Hematopoietic multipotent progenitor cell treated with erythropoietin and hydrocortisone succinate and interleukin-3 and kit ligand, for 8 days (in vitro differentiated cells): ENCODE results near the gene ZNF771.
A peak's percentile ranks its signal among the peaks of the same experiment; 100 is the strongest.

ENCODE experiments used
- DNase-seq: peaks from one replicate; pipeline ENCODE4 v3.0.0-alpha.2; 2015

The ZNF771 gene

GRCh38 chr16:30399435-30400186, 7.8 kb upstream of the ZNF771 start:
- DNase-seq: no peak

GRCh38 chr16:30401768-30402425, 5.5 kb upstream of the ZNF771 start:
- no peak for DNase-seq

DNA sequence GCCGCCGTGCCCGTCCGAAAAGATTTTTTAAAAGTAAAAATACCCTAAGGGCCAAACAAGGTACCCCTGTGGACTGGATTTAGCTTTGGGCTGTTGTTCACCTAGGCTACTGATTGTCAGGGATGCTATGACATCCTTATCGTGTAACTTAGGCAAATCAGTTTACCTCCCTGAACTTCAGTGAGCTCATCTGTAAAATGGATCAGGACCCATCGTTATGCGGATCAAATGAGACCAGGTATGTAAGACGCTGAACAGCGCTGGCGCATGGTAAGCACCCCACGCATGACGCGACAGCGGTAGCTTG, 658 bp upstream of the ZNF771 start:
- no peak for DNase-seq

DNA sequence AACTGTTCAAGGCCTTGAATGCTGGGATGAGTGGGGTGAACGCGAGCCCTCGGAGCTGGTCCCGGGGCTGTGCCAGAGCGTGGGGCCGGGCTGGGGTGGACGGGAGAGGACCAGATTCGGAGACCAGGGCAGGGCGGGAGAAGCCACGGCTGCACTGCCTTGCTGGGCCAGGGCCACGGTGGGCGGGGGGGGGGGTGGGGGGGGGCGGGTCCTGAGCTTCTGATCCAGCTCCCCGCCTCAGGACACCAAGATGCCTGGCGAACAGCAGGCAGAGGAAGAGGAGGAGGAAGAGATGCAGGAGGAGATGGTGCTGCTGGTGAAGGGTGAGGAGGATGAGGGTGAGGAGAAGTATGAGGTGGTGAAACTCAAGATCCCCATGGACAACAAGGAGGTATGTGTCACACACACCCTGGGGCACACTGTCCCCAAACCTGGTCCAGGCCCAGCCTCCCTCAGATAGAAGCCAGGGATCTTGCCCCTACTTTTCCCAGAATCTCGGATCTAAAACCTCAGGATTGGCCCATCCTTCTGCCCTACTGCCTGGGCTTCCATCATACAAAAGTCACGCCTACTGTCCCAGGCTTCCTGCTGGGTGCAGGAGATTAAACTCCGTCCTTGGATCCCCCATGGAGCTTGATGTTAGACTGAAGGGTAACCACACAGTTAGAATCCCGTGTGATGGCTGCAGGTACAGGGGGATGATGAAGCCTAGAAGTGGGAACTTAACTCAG, 563 bp downstream of the ZNF771 start:
- DNase-seq: no peak

GRCh38 chr16:30409125-30410060, 2.0 kb downstream of the ZNF771 start:
- DNase-seq: peak; percentile 92

DNA sequence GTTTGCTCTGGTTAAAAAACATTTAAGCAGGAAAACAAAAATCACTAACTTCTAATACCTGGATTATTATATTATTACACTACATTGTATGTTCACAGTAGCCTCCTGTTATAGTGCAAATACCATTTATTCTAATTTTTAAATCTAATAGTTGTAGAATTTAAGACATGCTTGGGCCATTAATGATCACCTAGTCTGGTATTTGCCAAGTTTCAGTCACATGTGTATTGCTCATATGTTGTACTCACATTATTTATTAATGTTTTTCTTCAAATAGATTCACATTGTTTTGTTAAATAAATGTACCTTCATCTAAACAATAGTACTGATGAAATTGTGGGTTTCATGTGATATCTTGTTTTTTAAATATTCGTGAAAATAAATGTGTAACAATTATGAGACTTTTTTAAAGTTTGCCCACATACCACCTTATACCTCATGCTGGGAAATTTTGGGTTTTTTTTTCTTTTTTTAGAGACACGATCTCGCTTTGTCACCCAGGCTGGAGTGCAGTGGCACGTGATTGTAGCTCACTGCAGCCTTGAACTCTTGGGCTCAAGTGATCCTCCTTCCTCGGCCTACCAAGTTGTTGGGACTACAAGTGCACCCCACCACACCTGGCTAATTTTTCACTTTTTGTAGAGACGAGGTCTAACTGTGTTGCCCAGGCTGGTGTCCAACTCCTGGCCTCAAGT, 5.9 kb downstream of the ZNF771 start:
- DNase-seq: no peak

DNA sequence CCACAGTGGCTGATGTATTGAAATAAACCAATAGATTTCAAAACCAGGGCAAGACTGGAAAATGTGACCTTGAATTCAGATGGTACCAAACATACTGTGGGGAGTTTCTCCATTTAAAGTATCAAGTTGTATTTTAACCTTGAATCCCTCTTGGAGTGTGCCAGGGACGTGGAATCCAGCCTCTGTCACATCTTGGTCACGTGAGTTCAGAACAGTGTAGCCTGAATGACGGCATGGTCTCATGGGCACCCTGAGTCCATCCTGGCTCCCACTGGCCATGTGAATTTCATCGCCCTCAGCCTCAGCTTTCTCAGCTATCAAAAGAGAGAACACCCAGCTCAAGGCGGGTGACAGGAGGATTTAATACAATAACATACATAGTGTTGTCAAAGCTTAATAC, 6.8 kb downstream of the ZNF771 start:
- DNase-seq: no peak

DNA sequence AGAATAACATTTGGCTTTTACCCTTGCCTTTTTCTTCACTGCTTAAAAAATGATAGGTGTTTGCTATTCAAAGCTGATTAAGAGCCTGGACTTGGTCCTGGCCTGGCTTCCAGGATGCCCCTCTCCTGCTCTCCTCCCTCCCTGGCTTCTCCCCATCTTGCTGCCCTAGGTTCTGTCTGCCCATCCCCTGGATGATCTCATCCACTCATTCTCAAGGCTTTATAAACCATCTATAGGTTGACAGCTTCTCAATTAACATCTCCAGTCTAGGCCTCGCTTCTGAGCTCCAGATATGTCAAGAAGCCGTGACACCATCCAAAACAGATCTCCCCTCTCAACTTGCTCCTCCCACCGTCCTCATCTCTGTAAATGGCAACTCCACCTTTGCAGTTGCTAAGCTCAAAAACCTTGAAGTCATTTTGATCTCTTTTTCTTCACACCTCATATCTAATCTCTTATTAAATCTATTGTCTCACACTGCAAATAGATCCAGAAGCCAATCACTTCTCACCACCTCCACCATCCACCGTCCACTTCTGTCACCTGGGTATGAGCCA, 8.7 kb downstream of the ZNF771 start:
- DNase-seq: no peak

DNA sequence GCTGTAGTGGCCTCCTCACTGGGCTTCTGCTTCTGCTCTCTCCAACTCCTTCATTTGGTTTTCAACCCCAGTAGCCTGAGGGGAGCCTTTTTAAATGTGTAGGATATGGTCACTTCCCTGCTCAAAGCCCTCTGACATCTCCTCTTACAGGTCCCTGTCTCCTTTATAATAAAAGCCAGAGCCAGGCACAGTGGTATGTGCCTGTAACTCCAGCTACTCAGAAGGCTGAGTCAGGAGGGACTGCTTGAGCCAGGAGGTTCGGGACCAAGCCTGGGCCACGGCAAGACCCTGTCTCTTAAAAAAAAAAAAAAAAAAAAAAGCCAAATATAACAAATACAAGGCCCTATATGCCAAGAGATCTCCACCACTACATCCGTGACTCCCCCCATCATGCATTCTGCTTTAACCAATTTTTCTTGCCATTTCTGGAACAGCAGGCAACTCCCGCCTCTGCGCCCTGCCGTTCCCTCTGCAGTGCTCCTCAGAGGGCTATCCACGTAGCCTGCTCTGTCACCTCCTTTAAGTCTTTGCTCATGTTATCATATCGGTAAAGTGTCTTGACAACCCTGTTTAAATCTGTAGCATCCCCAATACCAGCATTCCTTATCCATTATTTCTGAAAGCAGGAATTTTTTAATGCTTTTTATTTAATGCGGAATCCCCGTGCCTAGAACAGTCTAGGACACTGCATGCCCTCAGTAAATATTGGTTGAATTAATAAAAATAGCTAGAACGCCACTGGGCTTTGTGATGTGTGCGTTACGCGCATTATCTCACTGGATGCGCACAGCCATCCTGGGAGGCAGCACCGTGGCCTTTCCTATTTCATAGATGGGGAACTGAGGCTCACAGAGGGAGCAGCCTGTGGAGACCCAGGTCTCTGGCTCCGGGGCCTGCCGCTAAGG, 9.5 kb downstream of the ZNF771 start:
- no peak for DNase-seq

DNA sequence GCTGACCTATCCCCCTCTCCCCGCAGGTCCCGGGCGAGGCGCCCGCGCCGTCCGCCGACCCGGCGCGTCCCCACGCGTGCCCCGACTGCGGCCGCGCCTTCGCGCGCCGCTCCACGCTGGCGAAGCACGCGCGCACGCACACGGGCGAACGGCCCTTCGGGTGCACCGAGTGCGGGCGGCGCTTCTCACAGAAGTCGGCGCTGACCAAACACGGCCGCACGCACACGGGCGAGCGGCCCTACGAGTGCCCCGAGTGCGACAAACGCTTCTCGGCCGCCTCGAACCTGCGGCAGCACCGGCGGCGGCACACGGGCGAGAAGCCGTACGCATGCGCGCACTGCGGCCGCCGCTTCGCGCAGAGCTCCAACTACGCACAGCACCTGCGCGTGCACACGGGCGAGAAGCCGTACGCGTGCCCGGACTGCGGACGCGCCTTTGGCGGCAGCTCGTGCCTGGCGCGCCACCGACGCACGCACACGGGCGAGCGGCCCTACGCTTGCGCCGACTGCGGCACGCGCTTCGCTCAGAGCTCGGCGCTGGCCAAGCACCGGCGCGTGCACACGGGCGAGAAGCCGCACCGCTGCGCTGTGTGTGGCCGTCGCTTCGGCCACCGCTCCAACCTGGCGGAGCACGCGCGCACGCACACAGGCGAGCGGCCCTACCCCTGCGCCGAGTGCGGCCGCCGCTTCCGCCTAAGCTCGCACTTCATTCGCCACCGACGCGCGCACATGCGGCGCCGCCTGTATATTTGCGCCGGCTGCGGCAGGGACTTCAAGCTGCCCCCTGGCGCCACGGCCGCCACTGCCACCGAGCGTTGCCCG, 10.3 kb downstream of the ZNF771 start:
- peak; percentile 95 for DNase-seq

- peak; percentile 20 for DNase-seq
These were observed 11.2 kb downstream of the ZNF771 start for GRCh38 chr16:30418350-30419181.

DNA sequence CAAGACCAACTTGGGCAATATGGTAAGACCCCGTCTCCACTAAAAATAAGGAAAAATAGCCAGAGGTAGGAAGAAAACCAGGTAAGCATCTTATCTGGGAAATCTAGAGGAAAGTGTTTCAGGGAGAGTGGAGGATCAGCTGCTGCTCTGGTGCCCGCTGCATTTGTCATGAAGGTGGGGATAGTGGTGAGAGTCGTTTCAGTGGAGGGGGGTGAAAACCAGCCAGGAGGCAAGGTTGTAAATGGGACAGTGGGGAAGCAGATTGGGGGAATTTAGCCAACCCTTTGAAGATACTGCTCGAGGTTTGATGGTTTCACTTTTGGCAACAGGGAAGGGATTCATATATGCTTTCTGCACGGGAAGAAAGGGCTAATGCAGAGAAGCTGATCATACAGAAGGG, 13.6 kb downstream of the ZNF771 start:
- no peak for DNase-seq

DNA sequence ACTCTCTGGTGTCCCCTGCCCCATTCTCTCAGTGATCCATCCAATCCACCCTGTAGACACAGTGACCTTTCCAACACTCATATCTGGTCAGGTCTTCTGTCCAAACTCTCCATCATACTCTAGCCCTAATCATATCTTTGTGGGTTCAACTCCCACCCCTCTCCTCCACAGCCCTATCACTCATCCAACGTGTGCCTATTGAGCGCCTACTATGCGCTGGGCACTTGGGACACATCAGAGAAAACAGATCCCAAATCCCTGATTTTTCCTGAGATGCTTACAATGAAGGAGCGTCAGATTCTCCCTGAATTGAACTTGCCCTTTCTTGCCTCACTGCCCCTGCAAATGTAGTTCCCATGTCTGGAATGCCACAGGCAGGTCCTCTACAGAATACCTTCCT, 20.6 kb downstream of the ZNF771 start:
- DNase-seq: no peak

GRCh38 chr16:30429418-30429677, 21.9 kb downstream of the ZNF771 start:
- DNase-seq: no peak

GRCh38 chr16:30429678-30430427, 22.4 kb downstream of the ZNF771 start, which contains the start of gene DCTPP1:
DCTPP1 (minus strand) TSS chr16:30430030; CDS start chr16:30429980, 50 bp downstream.
- peak; percentile 100 for DNase-seq

DNA sequence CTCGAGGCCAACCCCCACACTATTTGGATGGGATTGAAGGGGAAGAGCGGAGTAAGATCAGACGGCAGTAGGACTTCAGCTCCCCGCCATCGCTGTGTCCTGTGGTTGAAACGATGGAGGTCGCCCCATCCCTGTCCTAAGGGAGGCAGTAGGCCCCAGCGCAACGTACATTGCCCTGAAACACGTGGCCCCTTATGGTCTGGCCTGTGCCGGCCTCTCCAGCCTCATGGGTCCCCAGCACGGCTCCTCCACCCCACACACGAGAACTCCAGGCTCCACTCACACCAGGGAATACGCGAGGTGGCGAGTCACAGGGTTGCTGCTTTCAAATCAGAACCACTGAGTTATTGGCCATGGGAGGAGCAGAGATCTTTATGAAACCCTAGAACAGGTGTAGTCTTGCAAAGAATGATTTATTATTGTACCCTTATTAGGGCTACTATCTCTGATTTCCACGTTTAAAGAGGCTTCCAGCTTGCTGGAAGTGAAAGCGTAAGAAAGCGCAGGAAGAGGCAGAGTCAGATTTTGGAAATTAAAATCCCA, 23.1 kb downstream of the ZNF771 start:
- no peak for DNase-seq

- no peak for DNase-seq
These were observed 27.4 kb downstream of the ZNF771 start for GRCh38 chr16:30434852-30435251.

- DNase-seq: no peak
These were observed 30.2 kb downstream of the ZNF771 start for GRCh38 chr16:30437511-30438046.
